GM21529 (cell line): Measurements from ENCODE around the gene CCDC196.

Experiments
- ATAC-seq: cut with Tn5 transposase; IDR thresholded peaks from one replicate; pipeline ENCODE4 v1.9.1; 2021; ENCODE audit not compliant: unreplicated experiment

CCDC196 gene, protein sequence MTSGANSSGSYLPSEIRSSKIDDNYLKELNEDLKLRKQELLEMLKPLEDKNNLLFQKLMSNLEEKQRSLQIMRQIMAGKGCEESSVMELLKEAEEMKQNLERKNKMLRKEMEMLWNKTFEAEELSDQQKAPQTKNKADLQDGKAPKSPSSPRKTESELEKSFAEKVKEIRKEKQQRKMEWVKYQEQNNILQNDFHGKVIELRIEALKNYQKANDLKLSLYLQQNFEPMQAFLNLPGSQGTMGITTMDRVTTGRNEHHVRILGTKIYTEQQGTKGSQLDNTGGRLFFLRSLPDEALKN

DNA sequence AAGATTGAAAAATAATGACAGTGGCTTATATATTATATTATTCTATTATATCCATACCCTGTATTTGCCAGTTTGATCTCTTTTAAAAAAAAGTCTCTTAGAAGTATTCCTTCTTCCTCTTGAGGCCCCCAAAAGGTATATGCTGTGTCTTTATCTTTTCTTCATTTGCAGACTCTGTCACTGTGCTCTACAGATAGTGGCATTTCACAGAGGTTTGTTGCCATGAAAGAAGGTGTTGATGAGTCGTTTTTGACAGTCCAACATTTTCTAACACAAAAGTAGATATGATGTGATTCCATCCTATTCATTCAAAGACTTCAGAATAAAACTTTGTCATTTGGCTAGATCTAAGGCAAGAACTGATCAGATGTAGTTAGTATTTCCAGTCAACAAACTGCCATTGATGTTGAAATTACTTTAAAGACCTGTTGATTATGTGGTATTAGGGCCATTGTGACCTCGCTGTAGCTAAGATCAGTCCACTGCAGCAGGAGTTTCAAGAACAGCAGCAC is at the start of gene CCDC196:
TSS of gene CCDC196 (plus strand) at position 462 of the 512 bp plus-strand sequence. CDS start 132 bp downstream, outside the sequence.
- no peak for ATAC-seq

DNA sequence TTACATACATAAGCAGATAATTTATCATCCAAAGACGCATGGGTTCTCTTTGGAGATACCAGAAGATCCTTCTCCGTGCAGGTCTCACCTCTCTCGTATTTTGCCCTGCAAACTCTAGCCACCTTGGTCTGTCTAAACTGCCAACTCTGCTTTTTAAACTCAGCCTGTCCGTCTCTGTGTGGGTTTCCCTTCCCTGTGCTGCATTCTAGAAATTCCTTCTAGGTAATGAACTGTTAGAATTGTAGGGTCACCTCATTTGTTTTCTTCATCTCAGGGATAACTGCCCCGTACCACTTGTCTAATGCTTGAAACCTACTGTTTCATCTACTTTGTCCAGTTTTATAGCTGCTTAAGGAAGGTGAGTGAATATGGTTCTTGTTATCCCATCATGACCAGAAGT is 45.4 kb upstream of the CCDC196 start:
- ATAC-seq: no peak

DNA sequence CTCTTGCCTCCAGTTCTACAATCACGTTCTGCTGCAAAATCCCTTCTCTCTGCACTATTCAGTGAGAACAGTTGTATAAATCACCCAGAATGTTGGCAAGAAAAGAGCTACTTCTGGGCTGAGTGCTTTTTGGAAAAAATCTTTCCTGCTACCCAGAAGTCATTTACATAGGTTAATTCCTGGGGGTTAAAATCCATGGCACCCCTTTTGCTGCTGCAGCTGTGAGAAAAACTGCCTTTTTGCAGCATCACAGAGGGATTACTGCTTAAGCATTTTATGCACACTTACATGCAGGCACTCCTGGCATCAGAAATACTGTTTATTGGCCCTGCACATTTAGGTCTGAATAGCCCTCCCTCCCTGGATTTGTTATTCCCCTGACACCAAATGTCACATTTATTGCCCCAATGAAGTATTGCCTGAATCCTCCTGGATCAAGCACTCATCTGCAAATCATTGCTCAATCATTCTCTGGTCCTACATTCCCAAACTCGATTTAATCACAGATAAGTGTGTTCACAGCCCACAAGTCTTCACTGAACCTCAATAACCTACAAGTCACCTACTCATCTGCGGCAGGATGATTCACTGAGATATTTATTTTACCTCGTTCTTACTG is 43.1 kb upstream of the CCDC196 start:
- no peak for ATAC-seq

DNA sequence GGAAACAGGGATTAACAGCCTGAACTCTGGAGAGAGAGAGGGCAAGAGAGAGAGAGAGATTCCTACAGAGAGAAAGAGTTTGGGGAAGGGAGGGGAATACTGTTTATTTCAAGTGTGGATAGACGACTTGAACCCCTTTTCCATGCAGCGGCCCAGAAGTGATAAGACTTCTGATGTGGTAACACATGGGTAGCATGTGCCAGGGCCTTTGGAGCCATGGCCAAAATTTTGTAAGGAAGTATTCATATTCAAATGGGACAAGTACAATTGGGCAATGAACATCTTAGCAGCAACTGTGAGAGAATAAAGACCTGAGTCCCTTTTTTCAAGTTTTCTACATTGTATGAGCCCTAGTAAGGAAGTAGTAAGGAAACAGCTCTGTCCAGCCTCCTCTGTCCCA is 42.4 kb upstream of the CCDC196 start:
- ATAC-seq: no peak

DNA sequence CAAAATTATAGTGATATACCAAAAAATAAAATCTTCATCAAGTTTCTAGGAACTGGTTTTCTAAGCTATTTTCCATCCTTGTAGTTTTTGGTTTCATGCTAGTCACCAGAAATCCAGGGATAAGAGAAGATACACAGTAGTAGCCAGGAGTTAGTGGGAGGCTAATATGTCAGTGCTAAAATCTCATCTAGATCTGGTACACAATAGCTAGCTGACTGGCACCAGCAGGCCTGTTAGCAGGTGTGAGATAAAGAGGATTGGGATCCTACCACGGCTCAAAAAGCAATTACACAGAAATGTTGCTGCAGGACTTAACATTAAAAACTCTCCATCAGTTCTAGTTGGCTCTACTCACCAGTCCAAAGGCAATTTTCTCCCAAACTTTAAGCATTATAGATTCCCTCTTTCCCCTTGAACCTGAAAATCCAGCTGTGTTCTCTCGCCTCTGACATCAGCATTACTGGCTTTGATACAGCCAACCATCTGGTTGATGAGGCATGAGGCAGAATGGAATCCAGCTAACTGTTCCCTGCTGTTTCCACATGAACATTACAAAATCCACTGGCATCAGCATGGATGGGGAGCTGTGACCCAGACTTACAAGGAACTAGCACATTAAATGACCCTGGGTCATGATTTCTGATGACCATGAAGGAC is 41.8 kb upstream of the CCDC196 start:
- no peak for ATAC-seq

DNA sequence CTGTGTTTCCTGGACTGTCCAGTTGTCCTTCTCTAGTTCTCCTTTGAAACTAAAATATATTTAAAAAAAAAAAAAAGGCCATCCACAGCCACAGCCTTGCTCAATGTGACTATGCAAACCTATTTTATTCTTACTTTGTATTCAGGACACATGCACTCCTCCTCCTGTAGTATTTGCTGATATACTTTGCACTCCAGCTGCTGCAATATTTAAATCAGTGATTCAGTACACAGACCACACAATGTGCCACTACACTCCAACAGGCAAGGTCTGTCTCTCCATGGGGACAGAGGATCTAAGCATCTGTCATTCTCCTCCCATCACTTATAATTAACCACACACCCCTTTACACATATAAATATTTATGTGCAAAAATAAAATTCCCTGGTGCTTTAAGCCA is 40.2 kb upstream of the CCDC196 start:
- ATAC-seq: no peak

DNA sequence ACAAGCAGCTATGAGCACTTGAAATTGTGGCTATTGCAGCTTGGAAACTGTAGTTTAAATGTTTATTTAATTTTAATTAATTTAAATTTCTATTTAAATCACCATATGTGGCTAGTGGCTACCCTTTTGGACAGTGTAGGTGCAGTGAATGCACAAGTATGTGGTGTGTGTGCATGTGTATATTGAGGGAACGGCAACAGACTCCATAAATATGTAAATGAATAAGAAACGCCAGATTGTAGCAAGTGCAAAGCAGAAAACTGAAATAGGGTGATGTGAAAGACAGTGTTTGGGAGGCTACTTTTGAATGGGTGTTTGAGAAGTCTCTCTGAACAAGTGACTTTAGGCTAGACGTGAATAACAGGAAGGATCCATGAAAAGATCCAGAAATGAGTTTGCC is 32.7 kb upstream of the CCDC196 start:
- no peak for ATAC-seq

DNA sequence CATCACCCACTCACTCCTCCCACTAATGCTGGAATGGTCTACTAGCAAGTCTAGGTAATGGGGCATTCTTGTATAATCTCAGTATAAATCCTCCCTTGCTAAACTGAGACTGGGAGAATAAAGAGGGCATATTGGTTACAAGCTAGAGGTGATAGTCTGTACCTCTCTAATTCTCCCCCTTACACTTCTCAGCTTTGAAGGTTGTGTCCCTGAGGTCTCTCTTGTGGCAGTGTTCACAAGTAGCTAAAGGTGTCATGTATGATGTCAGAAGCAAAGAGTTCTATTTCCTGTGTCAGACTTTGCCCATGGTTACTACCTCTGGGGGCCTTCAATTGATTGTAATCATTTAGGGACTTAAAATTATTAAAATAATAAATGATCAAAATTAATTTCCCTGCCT is 26.6 kb upstream of the CCDC196 start:
- ATAC-seq: no peak

DNA sequence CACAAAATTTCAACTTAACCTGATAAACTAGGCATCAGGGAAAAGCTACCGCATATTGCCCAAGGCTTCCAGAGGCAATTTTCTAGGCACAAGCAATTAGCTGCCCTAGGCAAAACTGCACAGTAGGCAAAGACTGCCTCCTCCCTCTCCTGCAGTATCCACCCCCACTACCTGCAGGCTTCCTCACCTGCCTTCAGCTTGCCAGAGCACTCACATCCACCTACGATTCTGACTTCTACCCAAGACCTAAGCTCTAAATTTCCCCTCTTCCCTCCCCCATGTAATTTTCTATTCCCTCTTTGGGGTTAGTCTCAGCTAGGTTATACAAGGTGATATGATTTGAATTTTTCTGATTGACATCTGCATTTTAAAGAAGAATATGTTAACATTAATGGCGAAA is 21.9 kb upstream of the CCDC196 start:
- no peak for ATAC-seq

DNA sequence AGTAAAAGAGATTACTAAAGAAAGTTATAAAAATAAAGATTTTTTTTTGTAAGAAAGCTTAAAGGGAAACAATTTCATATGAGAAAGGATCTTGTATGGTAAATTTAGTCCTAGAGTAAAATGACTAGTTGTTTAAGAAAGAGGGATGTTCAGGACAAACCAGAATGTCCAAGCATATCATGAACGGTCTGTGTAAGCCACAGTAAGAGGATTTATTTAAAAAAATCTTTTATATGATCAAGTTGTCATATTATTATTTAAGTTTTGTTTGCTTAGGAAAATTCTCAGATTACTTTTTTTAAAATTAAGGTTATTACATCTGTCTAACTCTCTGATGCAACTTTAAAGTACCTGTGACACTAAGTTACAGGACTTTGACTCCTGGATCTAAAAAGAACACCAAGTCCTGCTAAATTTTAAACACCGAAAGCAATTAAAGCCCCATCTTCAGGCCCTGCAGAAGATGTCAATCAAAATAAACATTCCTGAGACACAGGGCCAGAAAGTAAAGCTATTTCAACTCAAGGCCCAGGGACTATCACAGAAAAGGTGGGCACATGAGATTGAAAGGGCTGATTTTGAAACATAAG is 17.3 kb upstream of the CCDC196 start:
- ATAC-seq: no peak

DNA sequence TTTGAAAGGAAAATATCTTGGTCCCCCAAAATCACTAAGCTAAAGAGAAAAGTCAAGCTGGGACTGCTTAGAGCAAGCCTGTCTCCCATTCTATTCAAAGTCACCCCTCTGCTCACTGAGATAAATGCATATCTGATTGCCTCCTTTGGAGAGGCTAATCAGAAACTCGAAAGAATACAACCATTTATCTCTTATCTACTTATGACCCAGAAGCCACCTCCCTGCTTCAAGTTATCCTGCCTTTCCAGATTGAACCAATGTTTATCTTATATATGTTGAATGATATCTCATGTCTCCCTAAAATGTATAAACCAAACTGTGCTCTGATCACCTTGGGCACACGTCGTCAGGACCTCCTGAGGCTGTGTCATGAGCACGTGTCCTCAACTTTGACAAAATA is 14.6 kb upstream of the CCDC196 start:
- no peak for ATAC-seq

DNA sequence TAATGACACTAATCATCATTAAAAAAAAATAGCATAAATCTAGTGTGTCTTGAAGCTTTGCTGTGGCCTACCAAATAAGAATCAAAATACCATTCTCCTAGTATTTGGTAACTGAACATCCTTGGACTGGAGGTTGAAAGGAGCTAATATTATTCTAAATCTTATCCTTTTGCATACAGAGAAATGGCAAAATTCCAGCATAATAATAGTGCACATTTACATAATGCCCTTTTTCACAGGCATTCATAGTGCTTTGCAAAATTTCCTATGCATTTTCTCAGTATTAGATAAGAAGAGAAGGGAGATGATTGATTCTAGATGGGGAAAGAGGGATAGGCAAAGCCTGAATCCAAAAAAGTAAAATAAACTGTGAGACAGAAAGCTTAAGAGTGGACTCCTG is 13.9 kb upstream of the CCDC196 start:
- ATAC-seq: no peak

DNA sequence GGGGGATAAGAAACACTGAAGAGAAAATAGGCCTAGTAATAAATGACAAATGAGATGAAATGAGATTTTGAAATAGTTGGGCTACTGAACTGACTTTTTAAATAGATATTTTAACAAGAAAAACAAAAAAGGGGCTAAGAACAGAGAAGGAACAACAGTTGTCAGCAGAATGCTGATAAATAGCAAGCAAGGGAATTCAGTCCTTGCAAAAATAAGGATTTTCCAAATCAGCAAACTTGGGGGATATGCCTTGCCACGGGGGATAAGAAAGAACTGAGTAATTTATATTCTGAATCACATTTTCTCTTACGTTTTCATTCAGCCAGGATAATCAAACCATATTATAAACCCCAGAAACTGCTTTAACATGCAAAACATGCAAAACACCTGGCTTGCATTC is 12.9 kb upstream of the CCDC196 start:
- no peak for ATAC-seq

DNA sequence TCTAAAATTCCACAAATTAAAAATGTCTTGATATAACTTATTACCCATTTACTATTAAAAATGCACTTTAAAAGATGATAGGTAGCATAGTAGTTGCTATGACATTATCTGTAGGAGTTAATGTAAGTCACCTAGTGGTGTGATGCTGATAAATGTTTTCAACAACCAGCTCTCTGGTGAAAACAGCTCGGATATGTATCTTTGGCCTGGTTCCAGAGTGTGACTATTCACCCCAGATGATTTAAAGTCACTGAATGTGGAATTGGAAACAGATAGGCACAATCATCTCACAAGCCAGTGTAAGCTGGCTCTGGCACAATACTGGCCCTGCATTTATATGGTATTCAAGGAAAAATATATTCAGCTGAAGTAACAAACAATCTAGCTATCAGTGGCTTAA is 9.2 kb upstream of the CCDC196 start:
- ATAC-seq: no peak

DNA sequence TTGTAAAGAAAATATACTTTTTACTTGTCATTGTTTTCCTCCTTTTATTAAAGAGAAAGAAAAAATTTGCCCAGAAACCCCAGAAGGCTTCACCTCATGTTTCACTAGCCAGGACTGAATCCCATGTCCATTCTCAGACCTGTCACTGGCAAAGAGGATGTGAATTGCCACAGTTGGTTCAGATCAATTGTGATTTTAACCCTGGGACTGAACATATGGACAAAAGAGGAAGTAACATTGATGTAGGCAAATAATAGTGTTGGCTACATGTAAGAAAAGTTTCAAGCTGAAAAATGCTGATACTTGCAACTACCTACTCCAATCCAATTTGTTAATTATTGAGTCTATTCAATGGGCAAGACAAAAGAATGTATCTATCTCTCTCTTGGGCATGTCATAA is 8.6 kb upstream of the CCDC196 start:
- ATAC-seq: no peak

DNA sequence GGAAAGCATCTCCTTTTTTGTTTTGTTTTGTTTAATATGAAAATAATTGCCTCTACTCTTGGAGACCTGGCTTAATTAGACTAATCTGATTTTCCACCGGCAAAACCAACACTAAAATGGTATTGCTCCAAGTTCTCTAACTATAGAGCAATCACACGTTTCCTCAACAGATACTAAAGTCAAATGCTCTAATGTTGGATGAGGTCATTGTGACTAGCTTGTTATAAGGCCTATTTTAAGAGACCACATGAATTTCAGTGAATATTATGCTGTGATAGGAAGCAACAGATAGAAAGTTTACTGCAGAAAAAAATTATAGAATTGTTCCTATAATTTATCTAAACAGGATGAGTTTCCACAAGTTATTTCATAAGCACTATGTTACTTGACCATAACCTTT is 3.3 kb upstream of the CCDC196 start:
- no peak for ATAC-seq

DNA sequence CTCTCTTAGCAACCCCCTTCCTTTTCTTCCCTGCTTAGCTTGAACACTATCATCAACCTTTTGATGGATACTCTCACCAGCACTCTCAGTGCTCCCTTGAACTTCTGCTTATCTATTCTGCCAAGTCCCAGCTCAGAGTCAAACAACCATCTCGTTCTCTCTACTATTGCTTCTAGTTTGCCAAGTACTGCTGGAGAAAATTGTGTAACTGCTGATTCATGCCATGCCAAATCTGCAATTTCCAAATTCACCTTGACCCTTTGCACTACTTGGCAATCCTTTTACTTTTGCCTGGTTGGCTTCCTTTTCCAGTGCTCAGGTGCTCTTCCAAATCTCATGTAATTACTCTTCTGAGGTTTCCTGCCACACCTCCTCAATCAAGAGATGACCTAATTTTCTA is 2.8 kb upstream of the CCDC196 start:
- no peak for ATAC-seq

DNA sequence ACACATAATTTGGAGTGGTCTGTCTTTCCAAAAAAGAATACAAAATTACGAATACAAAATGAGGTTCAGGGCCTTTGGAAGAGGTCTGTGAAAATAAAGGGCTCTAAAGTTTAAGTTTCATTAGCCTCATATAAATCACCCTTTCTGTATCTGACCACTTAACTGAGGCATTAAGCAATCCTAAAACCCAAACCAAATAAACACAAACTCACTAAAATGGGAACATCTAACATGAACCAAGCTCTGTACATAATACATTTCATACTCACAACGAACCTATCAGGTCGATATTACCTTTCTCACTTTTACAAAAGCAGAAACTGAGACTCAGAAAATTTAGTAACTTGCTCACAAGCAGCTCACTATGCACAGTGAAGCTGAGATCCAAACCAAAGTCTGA is 1.1 kb upstream of the CCDC196 start:
- no peak for ATAC-seq

DNA sequence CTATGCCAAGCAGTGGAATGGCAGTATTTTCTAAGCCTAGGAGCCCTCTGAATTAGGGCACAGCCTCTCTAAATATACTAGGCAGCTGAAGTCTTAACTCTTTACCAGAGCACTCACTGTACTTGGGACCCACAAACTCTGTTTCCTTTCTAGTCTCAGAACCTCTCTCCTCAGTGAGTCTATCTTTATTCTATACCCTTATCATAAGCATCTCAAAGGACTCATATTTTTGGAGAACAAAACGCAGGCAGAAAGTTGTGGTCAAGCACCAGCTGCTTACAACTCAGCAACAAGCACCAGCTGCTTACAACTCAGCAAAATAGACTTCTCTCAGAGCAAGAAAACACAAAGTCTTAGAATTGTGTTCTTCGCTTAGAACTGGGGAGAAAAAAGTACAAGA is 993 bp downstream of the CCDC196 start:
- ATAC-seq: no peak

DNA sequence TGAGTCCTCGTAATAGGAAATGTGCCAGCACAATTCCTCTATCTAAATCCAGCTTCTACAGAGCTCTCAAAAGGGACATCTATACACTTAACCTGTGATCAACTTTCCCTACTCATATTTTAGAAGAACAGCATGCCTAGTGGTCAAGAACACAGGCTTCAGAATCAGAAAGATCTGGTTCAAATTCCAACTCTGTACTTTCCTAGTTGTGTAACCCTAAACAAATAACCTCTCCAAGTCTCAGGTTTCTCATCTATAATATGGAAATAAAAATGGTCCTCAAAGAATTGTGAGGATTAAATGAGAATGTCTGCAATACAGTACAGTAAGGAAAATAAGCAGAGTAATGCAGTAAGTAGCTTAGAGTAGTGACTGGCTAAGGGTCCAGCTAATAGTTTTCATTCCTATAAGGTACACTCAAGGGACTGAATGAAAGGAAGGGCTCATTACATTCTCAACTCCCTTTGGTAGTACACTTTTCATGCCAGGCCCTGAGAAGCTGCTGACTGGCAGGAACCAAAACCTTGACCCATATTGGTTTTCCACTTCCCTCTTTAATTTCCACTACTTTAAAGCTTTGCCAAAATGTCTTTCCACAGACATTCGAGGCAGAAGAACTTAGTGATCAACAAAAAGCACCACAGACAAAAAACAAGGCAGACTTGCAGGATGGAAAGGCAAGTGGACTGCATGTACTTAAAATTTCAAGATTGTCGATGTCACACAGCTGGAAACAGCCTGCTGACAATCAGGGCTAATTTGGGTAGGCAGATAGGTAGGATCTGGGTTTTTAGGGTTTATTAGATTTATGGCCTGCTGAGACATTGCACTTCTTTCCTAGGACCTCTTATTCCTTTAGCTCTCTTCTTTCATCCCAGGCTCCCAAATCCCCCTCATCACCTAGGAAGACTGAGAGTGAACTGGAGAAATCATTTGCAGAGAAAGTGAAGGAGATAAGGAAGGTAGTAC is 4.3 kb downstream of the CCDC196 start:
- ATAC-seq: no peak

DNA sequence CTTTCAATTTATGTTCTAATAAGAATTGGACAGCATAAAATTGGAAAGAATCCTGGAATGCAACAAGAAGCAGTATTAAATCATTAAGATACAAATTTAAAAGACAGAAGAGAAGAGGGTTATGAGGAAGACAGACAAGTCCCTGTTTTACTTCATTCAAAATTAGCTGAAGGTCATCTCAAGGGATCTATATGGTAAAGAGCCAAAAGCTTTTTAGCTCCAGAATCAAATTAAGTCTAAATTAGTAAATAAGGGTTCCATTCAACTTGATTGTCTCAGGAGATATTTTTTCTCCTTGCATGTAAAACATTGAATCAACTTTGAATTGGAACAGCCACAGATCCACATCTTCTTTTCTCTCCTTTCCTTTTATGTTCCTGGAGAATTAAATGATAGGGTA is 7.6 kb downstream of the CCDC196 start:
- no peak for ATAC-seq
